Activated T-cell treated with anti-CD3 and anti-CD28 coated beads, Interleukin-2, amount 50 U/mL, for 72 hours (primary cell): Measurements from ENCODE around the gene LCP2. TPM values are rescaled to one million over a fixed set of nuclear protein-coding genes. Genes with fewer than 3 reads are reported as not detected.
A peak's percentile ranks its signal among the peaks of the same experiment; 100 is the strongest.

Source experiments
- ATAC-seq, 2 donors: fragments of 150-1000 bp; cut with Tn5 transposase; replicated peaks in 1 of 2; 2 replicates each; pipeline ENCODE4 v1.10.0; 2021; ENCODE audit warnings: moderate library complexity in 2 of 2, mild to moderate bottlenecking in 1 of 2
- DNase-seq, 2 donors: peaks; one replicate each; pipeline ENCODE4 v3.0.0; 2021 to 2022; ENCODE audit warnings: mixed read lengths in 1 of 2
- H3K27ac Mint-ChIP-seq: one replicate; pipeline ENCODE4 v1.8.0; 2022; ENCODE audit warnings: mild to moderate bottlenecking, moderate library complexity, mixed read lengths
- H3K27me3 Mint-ChIP-seq: one replicate; pipeline ENCODE4 v1.8.0; 2022; ENCODE audit warnings: low read depth, mixed read lengths
- H3K36me3 Mint-ChIP-seq, 2 donors: one replicate each; pipeline ENCODE4 v1.8.0; 2022; ENCODE audit warnings: mixed read lengths in 2 of 2, mild to moderate bottlenecking in 1 of 2; ENCODE audit not compliant: insufficient read depth in 2 of 2
- H3K4me1 Mint-ChIP-seq: one replicate; pipeline ENCODE4 v1.8.0; 2022; ENCODE audit warnings: low read depth, mixed read lengths
- H3K4me3 Mint-ChIP-seq, 2 donors: one replicate each; pipeline ENCODE4 v1.8.0; 2022; ENCODE audit warnings: mild to moderate bottlenecking in 2 of 2, mixed read lengths in 2 of 2, moderate library complexity in 2 of 2
- H3K9me3 Mint-ChIP-seq, 2 donors: one replicate each; pipeline ENCODE4 v1.8.0; 2022; ENCODE audit warnings: mixed read lengths in 2 of 2
- total RNA-seq, 2 donors: library from RNA; stranded (reverse); gene quantifications; one replicate each; pipeline ENCODE4 v1.2.3, GENCODE V29; 2022

LCP2 gene
- total RNA-seq, 2 donors from 2014 or later = 162 to 190 TPM

- ATAC-seq (no peak), DNase-seq (no peak)
- H3K4me1 Mint-ChIP-seq = peaks cover 97% of the 10 kb centered on the region
- H3K27me3 Mint-ChIP-seq = no peaks in the 10 kb centered on the region
- H3K9me3 Mint-ChIP-seq = no peaks in the 10 kb centered on the region
- H3K36me3 Mint-ChIP-seq = peaks cover 53 to 91% of the 10 kb centered on the region in 2 donors
- H3K27ac Mint-ChIP-seq = peak overlapping the region; percentile 100
- H3K4me3 Mint-ChIP-seq = peak overlapping the region; percentile 98
Measured at GRCh38 chr5:170288551-170288950, 9.0 kb downstream of the LCP2 start.

- ATAC-seq = no peak
- Mint-ChIP-seq H3K4me1 (peaks cover 97% of the 10 kb centered on the region), H3K27ac (peak overlapping the region; percentile 100), H3K27me3 (no peaks in the 10 kb centered on the region), H3K9me3 (no peaks in the 10 kb centered on the region), H3K36me3 (peaks cover 54 to 91% of the 10 kb centered on the region in 2 donors), H3K4me3 (peak overlapping the region; percentile 98)
- no peak for DNase-seq
Measured at GRCh38 chr5:170288151-170288550, 9.4 kb downstream of the LCP2 start.

GRCh38 chr5:170287532-170287931, 10.0 kb downstream of the LCP2 start:
- DNase-seq (no peak), ATAC-seq (peak; percentile 29 to 49)
- H3K9me3 Mint-ChIP-seq = no peaks in the 10 kb centered on the region
- H3K4me3 Mint-ChIP-seq = peak overlapping the region; percentile 54 to 67
- peaks cover 51 to 84% of the 10 kb centered on the region in 2 donors for H3K36me3 Mint-ChIP-seq
- peak overlapping the region; percentile 92 for H3K27ac Mint-ChIP-seq
- peaks cover 97% of the 10 kb centered on the region for H3K4me1 Mint-ChIP-seq
- H3K27me3 Mint-ChIP-seq = no peaks in the 10 kb centered on the region

DNA sequence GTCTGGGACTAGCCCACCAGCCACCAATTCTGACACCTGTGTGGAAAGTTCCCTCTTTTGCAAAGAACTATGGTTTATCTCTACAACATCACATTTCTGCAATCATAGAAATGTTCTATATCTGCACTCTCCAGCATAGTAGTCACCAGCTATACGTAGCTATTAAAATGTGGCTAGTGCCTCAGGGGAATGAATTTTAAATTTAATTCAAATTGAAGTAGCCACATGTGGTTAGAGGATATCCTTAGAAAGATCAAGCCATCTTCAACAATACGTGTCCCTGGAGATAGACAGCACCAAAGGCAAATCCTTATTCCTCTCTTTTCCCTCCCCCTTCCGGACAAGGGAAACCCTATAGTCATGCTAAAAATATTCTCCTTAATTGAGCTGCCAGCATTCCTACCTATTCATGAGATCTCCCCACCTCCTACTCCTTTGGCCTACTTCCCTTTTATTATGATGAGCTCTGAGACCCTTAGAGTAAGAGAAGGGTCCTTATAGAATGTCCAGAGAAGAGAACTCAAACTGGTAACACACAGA, 11.1 kb downstream of the LCP2 start:
- DNase-seq = no peak
- H3K4me1 Mint-ChIP-seq = peaks cover 97% of the 10 kb centered on the region
- H3K27me3 Mint-ChIP-seq = no peaks in the 10 kb centered on the region
- H3K27ac Mint-ChIP-seq = peak overlapping the region; percentile 92
- no peak for ATAC-seq
- peak overlapping the region in 1 of 2 donors; percentile 77 for H3K4me3 Mint-ChIP-seq
- peaks cover 43 to 74% of the 10 kb centered on the region in 2 donors for H3K36me3 Mint-ChIP-seq
- no peaks in the 10 kb centered on the region for H3K9me3 Mint-ChIP-seq

DNA sequence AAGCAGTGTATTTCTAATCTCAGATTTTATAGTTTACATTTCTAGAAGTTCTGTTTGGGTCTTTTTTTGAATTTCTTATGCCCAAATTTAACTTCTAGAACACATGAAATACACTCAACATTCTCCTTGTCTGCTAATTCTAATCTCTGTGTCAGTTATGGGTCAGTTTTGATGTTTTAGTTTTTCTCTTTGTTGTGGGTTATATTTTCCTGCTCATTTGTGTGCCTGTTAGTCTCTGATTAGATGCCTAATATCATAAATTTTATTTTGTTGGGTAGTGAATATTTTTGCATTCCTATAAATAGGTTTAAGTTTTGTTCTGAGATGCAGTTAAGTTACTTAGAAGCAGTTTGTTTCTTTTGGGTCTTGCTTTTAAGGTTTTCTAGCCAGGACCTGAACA, 12.4 kb downstream of the LCP2 start:
- H3K4me3 Mint-ChIP-seq = peak overlapping the region in 1 of 2 donors; percentile 77
- H3K4me1 Mint-ChIP-seq = peaks cover 97% of the 10 kb centered on the region
- peak overlapping the region; percentile 92 for H3K27ac Mint-ChIP-seq
- ATAC-seq (no peak), DNase-seq (no peak)
- no peaks in the 10 kb centered on the region for H3K9me3 Mint-ChIP-seq
- H3K27me3 Mint-ChIP-seq = no peaks in the 10 kb centered on the region
- H3K36me3 Mint-ChIP-seq = peaks cover 32 to 63% of the 10 kb centered on the region in 2 donors

DNA sequence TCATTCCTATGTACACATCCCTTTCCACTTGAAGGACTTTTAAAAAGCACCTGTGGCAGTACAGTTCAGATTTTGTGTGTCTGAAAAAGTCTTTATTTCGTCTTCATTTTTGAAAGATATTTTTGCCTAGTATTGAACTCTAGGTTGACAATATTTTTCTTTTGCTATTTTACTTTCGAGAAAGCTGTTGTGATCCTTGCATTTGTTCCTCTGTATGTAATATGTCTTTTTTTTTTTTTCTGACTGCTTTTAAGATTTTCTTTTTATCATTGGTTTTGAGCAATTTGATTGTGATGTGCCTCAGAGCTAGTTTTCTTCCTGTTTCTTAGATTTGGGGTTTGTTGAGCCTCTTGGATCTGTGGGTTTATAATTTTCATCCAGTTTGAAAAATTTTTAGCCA, 13.3 kb downstream of the LCP2 start:
- Mint-ChIP-seq H3K36me3 (peaks cover 25 to 57% of the 10 kb centered on the region in 2 donors), H3K27me3 (no peaks in the 10 kb centered on the region), H3K4me1 (peaks cover 97% of the 10 kb centered on the region), H3K4me3 (peak overlapping the region; percentile 20 to 77), H3K27ac (peak overlapping the region; percentile 92), H3K9me3 (no peaks in the 10 kb centered on the region)
- DNase-seq = no peak
- ATAC-seq = no peak

DNA sequence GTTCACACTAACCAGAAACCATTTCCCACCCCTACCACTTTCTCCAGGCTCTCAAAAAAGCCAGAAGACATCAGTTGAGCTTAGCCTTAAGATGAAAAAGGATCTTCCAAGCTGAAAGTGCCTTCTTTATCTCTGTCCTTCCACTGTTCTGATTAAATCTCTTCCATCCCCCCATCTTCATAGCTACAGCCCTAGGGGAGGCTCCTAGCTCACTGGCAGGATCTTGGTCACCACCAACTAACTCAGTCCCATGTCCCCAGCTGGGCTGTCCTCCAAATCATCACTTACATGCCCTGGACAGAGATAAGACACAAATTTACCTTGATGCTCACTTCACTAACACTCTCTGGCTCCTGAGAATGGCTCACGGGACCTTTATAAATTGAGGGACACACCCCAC, 14.3 kb downstream of the LCP2 start:
- Mint-ChIP-seq H3K36me3 (peaks cover 22 to 48% of the 10 kb centered on the region in 2 donors), H3K4me1 (peaks cover 96% of the 10 kb centered on the region), H3K4me3 (peak overlapping the region; percentile 36 to 64), H3K27me3 (no peaks in the 10 kb centered on the region), H3K9me3 (no peaks in the 10 kb centered on the region), H3K27ac (peak overlapping the region; percentile 14)
- ATAC-seq (no peak), DNase-seq (no peak)

DNA sequence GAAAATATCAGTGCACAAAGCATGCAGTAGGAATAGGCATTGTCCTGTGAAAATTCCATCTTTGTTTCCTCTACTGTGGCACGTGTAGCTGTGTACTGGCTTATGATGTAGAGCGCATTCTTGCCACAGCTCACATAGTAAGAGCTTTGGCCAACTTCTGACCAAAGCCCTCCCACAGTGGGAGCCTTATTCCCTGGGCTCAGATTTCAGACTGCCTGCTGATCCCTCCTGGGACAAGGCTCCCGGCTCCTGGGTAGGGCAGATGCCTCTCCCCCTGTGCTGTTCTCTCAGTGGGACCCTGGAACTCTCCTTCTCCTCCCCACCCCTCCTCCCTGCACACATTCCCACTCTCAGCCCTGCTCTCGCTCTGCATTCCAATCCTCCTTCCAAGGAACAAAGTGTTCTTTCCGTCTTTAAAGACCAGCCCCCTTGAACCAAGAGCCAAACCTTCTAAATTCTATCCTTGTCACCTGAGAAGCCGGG, 17.5 kb downstream of the LCP2 start:
- DNase-seq (no peak), ATAC-seq (no peak)
- Mint-ChIP-seq H3K27ac (peak overlapping the region; percentile 91), H3K4me1 (peaks cover 97% of the 10 kb centered on the region), H3K4me3 (peak overlapping the region; percentile 66), H3K9me3 (no peaks in the 10 kb centered on the region), H3K27me3 (no peaks in the 10 kb centered on the region), H3K36me3 (peaks cover 17 to 38% of the 10 kb centered on the region in 2 donors)

- H3K27ac Mint-ChIP-seq = peak overlapping the region; percentile 91
- no peaks in the 10 kb centered on the region for H3K9me3 Mint-ChIP-seq
- peaks cover 97% of the 10 kb centered on the region for H3K4me1 Mint-ChIP-seq
- no peak for DNase-seq
- H3K4me3 Mint-ChIP-seq = peak overlapping the region; percentile 66
- no peaks in the 10 kb centered on the region for H3K27me3 Mint-ChIP-seq
- H3K36me3 Mint-ChIP-seq = peaks cover 14 to 36% of the 10 kb centered on the region in 2 donors
- ATAC-seq = peak; percentile 1 to 2
Measured at GRCh38 chr5:170279459-170279817, 18.1 kb downstream of the LCP2 start.

DNA sequence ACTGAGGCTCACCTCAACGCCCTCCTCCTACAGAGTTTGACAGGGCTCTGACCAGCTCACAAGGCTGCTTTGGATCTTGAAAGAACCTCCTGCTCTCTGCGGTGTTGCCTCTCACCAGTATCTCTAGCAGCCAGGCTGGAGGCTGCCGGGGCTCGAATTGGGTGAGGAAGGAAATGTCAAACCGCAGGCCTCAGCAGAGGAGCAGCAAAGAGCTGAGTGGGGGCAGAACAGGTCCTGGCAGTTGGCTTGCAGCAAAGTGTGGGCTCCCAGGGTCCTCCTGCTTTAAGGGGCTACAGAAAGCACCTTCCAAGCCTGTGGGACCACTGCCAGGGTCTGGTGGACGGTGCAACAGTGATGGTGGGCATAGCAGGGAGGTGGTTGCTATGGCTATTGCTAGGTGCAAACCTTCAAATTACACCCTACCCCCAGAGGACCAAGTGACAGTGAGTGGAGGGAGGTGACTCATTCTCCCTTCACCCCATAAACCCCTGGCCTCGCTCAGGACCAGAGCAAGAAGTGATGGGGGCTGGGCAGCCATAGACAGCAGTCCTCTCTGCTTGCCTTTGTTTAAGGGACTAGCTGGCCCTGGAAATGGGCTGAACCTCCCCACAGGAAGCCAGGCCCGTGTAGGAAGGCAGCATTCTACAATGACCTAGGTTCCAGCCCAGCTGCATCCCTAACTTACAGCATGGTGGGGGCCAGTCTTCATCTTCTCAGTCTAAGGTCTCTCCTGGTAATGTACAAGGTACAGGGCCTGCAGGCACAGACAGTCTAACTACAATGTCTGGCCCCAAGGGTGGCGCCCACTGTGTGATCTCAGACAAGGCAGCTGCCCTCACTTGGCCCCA, 18.7 kb downstream of the LCP2 start:
- H3K4me3 Mint-ChIP-seq = peak overlapping the region; percentile 66
- ATAC-seq (peak; percentile 82 to 85), DNase-seq (peak; percentile 87 to 92)
- no peaks in the 10 kb centered on the region for H3K9me3 Mint-ChIP-seq
- H3K27ac Mint-ChIP-seq = peak overlapping the region; percentile 91
- no peaks in the 10 kb centered on the region for H3K27me3 Mint-ChIP-seq
- peaks cover 98% of the 10 kb centered on the region for H3K4me1 Mint-ChIP-seq
- peaks cover 12 to 35% of the 10 kb centered on the region in 2 donors for H3K36me3 Mint-ChIP-seq

DNA sequence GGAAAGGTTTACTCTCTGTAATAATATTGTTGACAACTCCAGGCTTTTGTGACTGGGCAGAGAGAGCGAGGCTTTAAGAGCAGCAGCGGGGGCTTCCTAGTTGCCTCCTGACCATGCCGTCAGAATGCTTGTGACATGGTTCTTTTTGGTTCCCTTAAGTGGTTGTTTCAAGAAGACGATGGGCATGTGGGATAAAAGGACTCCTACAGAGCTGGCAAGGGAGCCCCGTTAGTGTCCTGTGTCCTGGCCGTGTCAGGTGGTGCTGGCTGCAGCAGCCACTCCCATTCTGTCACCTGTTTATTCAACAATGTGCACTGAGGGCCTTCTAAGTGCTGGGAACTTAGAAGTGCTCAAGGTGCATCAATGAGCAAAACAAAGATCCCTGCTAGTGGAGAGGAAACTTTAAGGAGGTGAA, 19.7 kb downstream of the LCP2 start:
- peak overlapping the region; percentile 92 for H3K27ac Mint-ChIP-seq
- ATAC-seq (no peak), DNase-seq (no peak)
- H3K36me3 Mint-ChIP-seq = peaks cover 11 to 34% of the 10 kb centered on the region in 2 donors
- H3K4me1 Mint-ChIP-seq = peaks cover 95% of the 10 kb centered on the region
- H3K9me3 Mint-ChIP-seq = no peaks in the 10 kb centered on the region
- peak overlapping the region; percentile 84 to 87 for H3K4me3 Mint-ChIP-seq
- H3K27me3 Mint-ChIP-seq = no peaks in the 10 kb centered on the region

GRCh38 chr5:170276140-170276539, 21.4 kb downstream of the LCP2 start:
- H3K9me3 Mint-ChIP-seq = no peaks in the 10 kb centered on the region
- ATAC-seq (no peak), DNase-seq (no peak)
- H3K4me3 Mint-ChIP-seq = peak overlapping the region; percentile 84 to 85
- H3K27me3 Mint-ChIP-seq = no peaks in the 10 kb centered on the region
- peak overlapping the region; percentile 98 for H3K27ac Mint-ChIP-seq
- peaks cover 15 to 42% of the 10 kb centered on the region in 2 donors for H3K36me3 Mint-ChIP-seq
- H3K4me1 Mint-ChIP-seq = peaks cover 94% of the 10 kb centered on the region

GRCh38 chr5:170275376-170275994, 22.1 kb downstream of the LCP2 start:
- ATAC-seq = no peak
- Mint-ChIP-seq H3K4me3 (peak overlapping the region; percentile 84 to 85), H3K27ac (peak overlapping the region; percentile 98), H3K4me1 (peaks cover 94% of the 10 kb centered on the region), H3K36me3 (peaks cover 20 to 43% of the 10 kb centered on the region in 2 donors), H3K9me3 (no peaks in the 10 kb centered on the region), H3K27me3 (no peaks in the 10 kb centered on the region)
- no peak for DNase-seq
